Liver (tissue), 9 donors: ENCODE measurements around the gene PLCB4. TPM values are rescaled to one million over a fixed set of nuclear protein-coding genes. Genes with fewer than 3 reads are reported as not detected.

Experiments used
- DNase-seq: peaks from one replicate; pipeline ENCODE4 v3.0.0-alpha.2; 2017; ENCODE audit warnings: low spot score
- H3K27ac ChIP-seq, 2 donors: one replicate each; pipeline ENCODE4 v1.7.0; 2013; ENCODE audit warnings: inconsistent platforms in 2 of 2, low read length in 2 of 2, control low read depth in 1 of 2, low read depth in 1 of 2, mild to moderate bottlenecking in 1 of 2
- H3K27me3 ChIP-seq, 4 donors: one replicate each; pipeline versions ENCODE4 v1.6.1 to v1.7.0; 2013; ENCODE audit warnings: low read length in 3 of 4, inconsistent platforms in 1 of 4, mild to moderate bottlenecking in 1 of 4, moderate library complexity in 1 of 4; ENCODE audit not compliant: control insufficient read depth in 4 of 4, insufficient read depth in 4 of 4
- H3K36me3 ChIP-seq, 4 donors: one replicate each; pipeline versions ENCODE4 v1.6.1 to v1.7.0; 2013; ENCODE audit warnings: low read length in 3 of 4, mild to moderate bottlenecking in 3 of 4, low read depth in 1 of 4, moderate library complexity in 1 of 4; ENCODE audit not compliant: control insufficient read depth in 4 of 4, insufficient read depth in 3 of 4
- H3K4me1 ChIP-seq, 4 donors: one replicate each; pipeline versions ENCODE4 v1.6.1 to v1.7.0; 2013; ENCODE audit warnings: low read length in 3 of 4, mild to moderate bottlenecking in 3 of 4, moderate library complexity in 1 of 4; ENCODE audit not compliant: control insufficient read depth in 4 of 4, insufficient read depth in 4 of 4
- H3K4me3 ChIP-seq, 3 donors: one replicate each; pipeline versions ENCODE4 v1.6.1 to v1.7.0; 2013; ENCODE audit warnings: low read length in 3 of 3, control low read depth in 1 of 3, low read depth in 1 of 3, mild to moderate bottlenecking in 1 of 3
- H3K9ac ChIP-seq, 2 donors: one replicate each; pipeline ENCODE4 v1.7.0; 2013; ENCODE audit warnings: low read length in 2 of 2, mild to moderate bottlenecking in 2 of 2, moderate library complexity in 2 of 2, control low read depth in 1 of 2, low read depth in 1 of 2
- H3K9me3 ChIP-seq, 4 donors: one replicate each; pipeline versions ENCODE4 v1.6.1 to v1.7.0; 2013; ENCODE audit warnings: low read length in 3 of 4; ENCODE audit not compliant: control insufficient read depth in 4 of 4
- EGR1 ChIP-seq, 2 donors: IDR thresholded peaks; 2 replicates each; pipeline ENCODE4 v1.6.1; 2016 to 2018; ENCODE audit warnings: antibody characterized with exemption in 2 of 2, low read depth in 2 of 2
- FOXA1 ChIP-seq: IDR thresholded peaks from 2 replicates; pipeline ENCODE4 v1.6.1; 2016; ENCODE audit warnings: antibody characterized with exemption
- FOXA2 ChIP-seq: IDR thresholded peaks from 2 replicates; pipeline ENCODE4 v1.6.1; 2016; ENCODE audit warnings: antibody characterized with exemption
- HNF4A ChIP-seq, 2 donors: conservative IDR thresholded peaks; 2 replicates each; pipeline ENCODE4 v1.6.1; 2016; ENCODE audit warnings: antibody characterized with exemption in 2 of 2, mild to moderate bottlenecking in 2 of 2
- HNF4G ChIP-seq: IDR thresholded peaks from 2 replicates; pipeline ENCODE4 v1.6.1; 2016; ENCODE audit warnings: antibody characterized with exemption
- JUND ChIP-seq, 2 donors: IDR thresholded peaks; 2 replicates each; pipeline ENCODE4 v1.6.1; 2016; ENCODE audit warnings: antibody characterized with exemption in 2 of 2
- NR2F2 ChIP-seq: IDR thresholded peaks from 2 replicates; pipeline ENCODE4 v1.6.1; 2016; ENCODE audit warnings: antibody characterized with exemption
- RAD21 ChIP-seq, 2 donors: IDR thresholded peaks; 2 replicates each; pipeline ENCODE4 v1.6.1; 2016; ENCODE audit warnings: antibody characterized with exemption in 2 of 2, mild to moderate bottlenecking in 2 of 2
- RXRA ChIP-seq, 2 donors: IDR thresholded peaks; 2 replicates each; pipeline ENCODE4 v1.6.1; 2017 to 2018; ENCODE audit warnings: antibody characterized with exemption in 2 of 2, mild to moderate bottlenecking in 1 of 2
- SP1 ChIP-seq: IDR thresholded peaks from 2 replicates; pipeline ENCODE4 v1.6.1; 2018; ENCODE audit warnings: antibody characterized with exemption, mild to moderate bottlenecking
- TAF1 ChIP-seq: conservative IDR thresholded peaks from 2 replicates; pipeline ENCODE4 v1.6.1; 2016; ENCODE audit warnings: antibody characterized with exemption, mild to moderate bottlenecking
- YY1 ChIP-seq: IDR thresholded peaks from 2 replicates; pipeline ENCODE4 v1.6.1; 2016; ENCODE audit warnings: antibody characterized with exemption, mild to moderate bottlenecking
- WGBS: extraction: QIAGEN DNeasy Blood & Tissue Kit; methylation state at CpG from one replicate; pipeline ENCODE4 v1.1.7; 2013; 5-methylcytosine and 5-hydroxymethylcytosine counted together
- polyA plus RNA-seq, 2 donors: library from polyadenylated mRNA; stranded (reverse) in 1 of 2; unstranded in 1 of 2; fragments of 200-250 nt in 1 of 2; fragments of >200 nt in 1 of 2; fragmentation: Nextera tagmentation in 1 of 2; extraction: Ambion mirVana in 1 of 2; gene quantifications; one replicate each; pipeline versions ENCODE4 v1.2.1 to v1.2.3, GENCODE V29; 2013 to 2015
- total RNA-seq, 2 donors: library from RNA; depleted of rRNA; stranded (reverse); fragments of >200 nt; gene quantifications; one replicate each; pipeline ENCODE4 v1.2.3, GENCODE V29; 2014
- TF ChIP-seq, protein P1 (sequence below): fragments of 150-350 bp; IDR thresholded peaks from 2 replicates; pipeline ENCODE4 v1.5.1; 2017; ENCODE audit warnings: improper control_type of control experiment, low read depth, low read length; ENCODE audit not compliant: missing input control
- TF ChIP-seq, protein P2 (sequence below): IDR thresholded peaks from 2 replicates; pipeline ENCODE4 v1.6.1; 2016; ENCODE audit warnings: antibody characterized with exemption, mild to moderate bottlenecking
- TF ChIP-seq, protein P3 (sequence below): IDR thresholded peaks from 2 replicates; pipeline ENCODE4 v1.6.1; 2016; ENCODE audit warnings: antibody characterized with exemption
- TF ChIP-seq, protein P4 (sequence below): IDR thresholded peaks from 2 replicates; pipeline ENCODE4 v1.6.1; 2016; ENCODE audit warnings: antibody characterized with exemption
- TF ChIP-seq, protein P5 (sequence below): IDR thresholded peaks from 2 replicates; pipeline ENCODE4 v1.6.1; 2016; ENCODE audit warnings: antibody characterized with exemption
- donor health status: healthy.
- donor health status: healthy.
- donor health status: healthy.
- donor health status: healthy.
- donor health status: healthy.

PLCB4 gene
- total and polyA plus RNA-seq, 4 donors = 0.14 to 0.67 (median 0.30) TPM

- DNase-seq = no peak
- H3K27ac ChIP-seq = no peak overlapping the region
- 52% methylated on average over 6 of the region's 6 CpGs for whole genome bisulfite sequencing
Observed at GRCh38 chr20:9160331-9160730, 91.4 kb downstream of the PLCB4 start.

DNA sequence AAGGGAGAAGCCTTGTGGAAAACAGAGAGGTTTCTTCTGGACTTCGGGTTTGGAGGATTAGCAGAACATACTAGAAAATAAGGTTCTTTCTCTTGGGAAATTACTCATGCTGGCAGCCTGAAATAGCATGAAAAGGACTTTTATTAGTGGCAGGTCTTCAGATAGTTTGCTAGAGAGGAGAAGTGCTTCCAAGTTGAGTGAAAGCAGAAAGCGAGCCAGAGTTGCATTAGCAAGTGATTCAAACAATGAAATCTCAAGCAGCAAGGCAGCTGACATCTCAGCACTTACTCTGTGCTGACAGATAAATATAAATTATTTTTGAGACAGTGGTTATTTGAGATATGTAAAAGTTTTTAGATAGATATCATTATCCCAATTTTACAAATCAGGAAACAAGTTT lies 91.9 kb downstream of the PLCB4 start:
- 57% methylated on average over 2 of the region's 2 CpGs for WGBS
- DNase-seq = no peak
- no peaks in the 10 kb centered on the region for H3K36me3 ChIP-seq
- TF ChIP-seq FOXA2 = no peak
- no peak overlapping the region for H3K9ac ChIP-seq
- no peaks in the 10 kb centered on the region for H3K4me1 ChIP-seq
- no peak overlapping the region for H3K27ac ChIP-seq
- no peaks in the 10 kb centered on the region for H3K9me3 ChIP-seq
- no peak overlapping the region for H3K4me3 ChIP-seq
- peaks cover 0 to 3% (median 0%) of the 10 kb centered on the region in 4 donors for H3K27me3 ChIP-seq

More at GRCh38 chr20:9160331-9160730, 91.4 kb downstream of the PLCB4 start:
- H3K4me1 ChIP-seq = no peaks in the 10 kb centered on the region
- TF ChIP-seq, protein P1, sequence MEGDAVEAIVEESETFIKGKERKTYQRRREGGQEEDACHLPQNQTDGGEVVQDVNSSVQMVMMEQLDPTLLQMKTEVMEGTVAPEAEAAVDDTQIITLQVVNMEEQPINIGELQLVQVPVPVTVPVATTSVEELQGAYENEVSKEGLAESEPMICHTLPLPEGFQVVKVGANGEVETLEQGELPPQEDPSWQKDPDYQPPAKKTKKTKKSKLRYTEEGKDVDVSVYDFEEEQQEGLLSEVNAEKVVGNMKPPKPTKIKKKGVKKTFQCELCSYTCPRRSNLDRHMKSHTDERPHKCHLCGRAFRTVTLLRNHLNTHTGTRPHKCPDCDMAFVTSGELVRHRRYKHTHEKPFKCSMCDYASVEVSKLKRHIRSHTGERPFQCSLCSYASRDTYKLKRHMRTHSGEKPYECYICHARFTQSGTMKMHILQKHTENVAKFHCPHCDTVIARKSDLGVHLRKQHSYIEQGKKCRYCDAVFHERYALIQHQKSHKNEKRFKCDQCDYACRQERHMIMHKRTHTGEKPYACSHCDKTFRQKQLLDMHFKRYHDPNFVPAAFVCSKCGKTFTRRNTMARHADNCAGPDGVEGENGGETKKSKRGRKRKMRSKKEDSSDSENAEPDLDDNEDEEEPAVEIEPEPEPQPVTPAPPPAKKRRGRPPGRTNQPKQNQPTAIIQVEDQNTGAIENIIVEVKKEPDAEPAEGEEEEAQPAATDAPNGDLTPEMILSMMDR = no peak
- TF ChIP-seq RXRA (IDR thresholded peaks at IDR 0.05) (no peak), YY1 (no peak), SP1 (no peak), FOXA1 (no peak), JUND (IDR thresholded peaks at IDR 0.05) (no peak), FOXA2 (no peak), HNF4G (no peak), NR2F2 (no peak), EGR1 (IDR thresholded peaks at IDR 0.05; ENCODE audit: low read depth in 2 of 2) (no peak), TAF1 (no peak), RAD21 (IDR thresholded peaks at IDR 0.05) (no peak), HNF4A (conservative IDR thresholded peaks at IDR 0.05) (no peak)
- TF ChIP-seq, protein P2, sequence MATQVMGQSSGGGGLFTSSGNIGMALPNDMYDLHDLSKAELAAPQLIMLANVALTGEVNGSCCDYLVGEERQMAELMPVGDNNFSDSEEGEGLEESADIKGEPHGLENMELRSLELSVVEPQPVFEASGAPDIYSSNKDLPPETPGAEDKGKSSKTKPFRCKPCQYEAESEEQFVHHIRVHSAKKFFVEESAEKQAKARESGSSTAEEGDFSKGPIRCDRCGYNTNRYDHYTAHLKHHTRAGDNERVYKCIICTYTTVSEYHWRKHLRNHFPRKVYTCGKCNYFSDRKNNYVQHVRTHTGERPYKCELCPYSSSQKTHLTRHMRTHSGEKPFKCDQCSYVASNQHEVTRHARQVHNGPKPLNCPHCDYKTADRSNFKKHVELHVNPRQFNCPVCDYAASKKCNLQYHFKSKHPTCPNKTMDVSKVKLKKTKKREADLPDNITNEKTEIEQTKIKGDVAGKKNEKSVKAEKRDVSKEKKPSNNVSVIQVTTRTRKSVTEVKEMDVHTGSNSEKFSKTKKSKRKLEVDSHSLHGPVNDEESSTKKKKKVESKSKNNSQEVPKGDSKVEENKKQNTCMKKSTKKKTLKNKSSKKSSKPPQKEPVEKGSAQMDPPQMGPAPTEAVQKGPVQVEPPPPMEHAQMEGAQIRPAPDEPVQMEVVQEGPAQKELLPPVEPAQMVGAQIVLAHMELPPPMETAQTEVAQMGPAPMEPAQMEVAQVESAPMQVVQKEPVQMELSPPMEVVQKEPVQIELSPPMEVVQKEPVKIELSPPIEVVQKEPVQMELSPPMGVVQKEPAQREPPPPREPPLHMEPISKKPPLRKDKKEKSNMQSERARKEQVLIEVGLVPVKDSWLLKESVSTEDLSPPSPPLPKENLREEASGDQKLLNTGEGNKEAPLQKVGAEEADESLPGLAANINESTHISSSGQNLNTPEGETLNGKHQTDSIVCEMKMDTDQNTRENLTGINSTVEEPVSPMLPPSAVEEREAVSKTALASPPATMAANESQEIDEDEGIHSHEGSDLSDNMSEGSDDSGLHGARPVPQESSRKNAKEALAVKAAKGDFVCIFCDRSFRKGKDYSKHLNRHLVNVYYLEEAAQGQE = no peak
- TF ChIP-seq, protein P3, sequence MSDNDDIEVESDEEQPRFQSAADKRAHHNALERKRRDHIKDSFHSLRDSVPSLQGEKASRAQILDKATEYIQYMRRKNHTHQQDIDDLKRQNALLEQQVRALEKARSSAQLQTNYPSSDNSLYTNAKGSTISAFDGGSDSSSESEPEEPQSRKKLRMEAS = no peak
- TF ChIP-seq, protein P4, sequence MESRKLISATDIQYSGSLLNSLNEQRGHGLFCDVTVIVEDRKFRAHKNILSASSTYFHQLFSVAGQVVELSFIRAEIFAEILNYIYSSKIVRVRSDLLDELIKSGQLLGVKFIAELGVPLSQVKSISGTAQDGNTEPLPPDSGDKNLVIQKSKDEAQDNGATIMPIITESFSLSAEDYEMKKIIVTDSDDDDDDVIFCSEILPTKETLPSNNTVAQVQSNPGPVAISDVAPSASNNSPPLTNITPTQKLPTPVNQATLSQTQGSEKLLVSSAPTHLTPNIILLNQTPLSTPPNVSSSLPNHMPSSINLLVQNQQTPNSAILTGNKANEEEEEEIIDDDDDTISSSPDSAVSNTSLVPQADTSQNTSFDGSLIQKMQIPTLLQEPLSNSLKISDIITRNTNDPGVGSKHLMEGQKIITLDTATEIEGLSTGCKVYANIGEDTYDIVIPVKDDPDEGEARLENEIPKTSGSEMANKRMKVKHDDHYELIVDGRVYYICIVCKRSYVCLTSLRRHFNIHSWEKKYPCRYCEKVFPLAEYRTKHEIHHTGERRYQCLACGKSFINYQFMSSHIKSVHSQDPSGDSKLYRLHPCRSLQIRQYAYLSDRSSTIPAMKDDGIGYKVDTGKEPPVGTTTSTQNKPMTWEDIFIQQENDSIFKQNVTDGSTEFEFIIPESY = no peak
- TF ChIP-seq, protein P5, sequence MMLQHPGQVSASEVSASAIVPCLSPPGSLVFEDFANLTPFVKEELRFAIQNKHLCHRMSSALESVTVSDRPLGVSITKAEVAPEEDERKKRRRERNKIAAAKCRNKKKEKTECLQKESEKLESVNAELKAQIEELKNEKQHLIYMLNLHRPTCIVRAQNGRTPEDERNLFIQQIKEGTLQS = no peak
- no peak overlapping the region for H3K9ac ChIP-seq
- H3K4me3 ChIP-seq = no peak overlapping the region
- H3K9me3 ChIP-seq = no peaks in the 10 kb centered on the region
- peaks cover 0 to 3% (median 0%) of the 10 kb centered on the region in 4 donors for H3K27me3 ChIP-seq
- no peaks in the 10 kb centered on the region for H3K36me3 ChIP-seq
